Keratinocyte (primary cell): ENCODE results near the gene MED12L. TPM values are rescaled to one million over a fixed set of nuclear protein-coding genes. Genes with fewer than 3 reads are reported as not detected.

Source experiments
- DNase-seq: peaks from one replicate; pipeline ENCODE4 v3.0.0-alpha.2; 2011; ENCODE audit warnings: low read depth, missing footprints, low spot score
- FAIRE-seq: peaks from 2 replicates; lab custom pipeline; 2011; peaks lifted over from hg19 to GRCh38; lab: Jason Lieb, UNC
- H2AFZ ChIP-seq: 2 replicates; pipeline ENCODE4 v1.6.0; 2012; ENCODE audit warnings: low read length, control low read depth, inconsistent platforms; ENCODE audit not compliant: control insufficient read depth
- H3K27ac ChIP-seq: 2 replicates; pipeline ENCODE4 v1.5.1; 2011; ENCODE audit warnings: low read length; ENCODE audit not compliant: control insufficient read depth, insufficient read depth
- H3K27me3 ChIP-seq: 3 replicates; pipeline ENCODE4 v1.6.0; 2011; ENCODE audit warnings: low read length; ENCODE audit not compliant: control insufficient read depth, insufficient read depth; ENCODE audit errors: extremely low read depth
- H3K36me3 ChIP-seq, 2 experiments: 2 replicates in 1 of 2; 3 replicates in 1 of 2; pipeline ENCODE4 v1.5.1; 2011; ENCODE audit warnings: low read length in 2 of 2, mild to moderate bottlenecking in 1 of 2; ENCODE audit not compliant: control insufficient read depth in 2 of 2, insufficient read depth in 2 of 2; ENCODE audit errors: extremely low read depth in 1 of 2
- H3K4me1 ChIP-seq: 3 replicates; pipeline ENCODE4 v1.5.1; 2011; ENCODE audit warnings: low read length; ENCODE audit not compliant: control insufficient read depth, insufficient read depth; ENCODE audit errors: extremely low read depth
- H3K4me2 ChIP-seq: 3 replicates; pipeline ENCODE4 v1.6.0; 2011; ENCODE audit warnings: low read depth, low read length; ENCODE audit not compliant: control insufficient read depth, insufficient read depth; ENCODE audit errors: extremely low read depth
- H3K4me3 ChIP-seq, 3 experiments: fragments of 200-600 bp in 1 of 3; sonication (generic) in 1 of 3; 2 replicates in 2 of 3; 3 replicates in 1 of 3; pipeline ENCODE4 v1.5.1; 2011 to 2016; ENCODE audit warnings: low read length in 3 of 3, mild to moderate bottlenecking in 3 of 3, control low read depth in 2 of 3, inconsistent platforms in 1 of 3, low read depth in 1 of 3, mixed read lengths in 1 of 3, mixed run types in 1 of 3, moderate library complexity in 1 of 3; ENCODE audit not compliant: control insufficient read depth in 2 of 3, insufficient read depth in 2 of 3; ENCODE audit errors: extremely low read depth in 1 of 3
- H3K79me2 ChIP-seq: 2 replicates; pipeline ENCODE4 v1.6.0; 2012; ENCODE audit warnings: low read length; ENCODE audit not compliant: control insufficient read depth, insufficient read depth
- H3K9ac ChIP-seq: 3 replicates; pipeline ENCODE4 v1.6.0; 2011; ENCODE audit warnings: low read length; ENCODE audit not compliant: control insufficient read depth, insufficient read depth; ENCODE audit errors: extremely low read depth
- H3K9me1 ChIP-seq: 3 replicates; pipeline ENCODE4 v1.6.0; 2011; ENCODE audit warnings: low read length; ENCODE audit not compliant: control insufficient read depth, insufficient read depth; ENCODE audit errors: extremely low read depth
- H3K9me3 ChIP-seq: 2 replicates; pipeline ENCODE4 v1.5.1; 2012; ENCODE audit warnings: low read depth, low read length; ENCODE audit not compliant: control insufficient read depth
- H4K20me1 ChIP-seq: 3 replicates; pipeline ENCODE4 v1.6.0; 2011; ENCODE audit warnings: low read length; ENCODE audit not compliant: control insufficient read depth, insufficient read depth; ENCODE audit errors: extremely low read depth
- EZH2 ChIP-seq: IDR thresholded peaks from one replicate; pipeline ENCODE4 v1.6.1; 2012; ENCODE audit warnings: inconsistent platforms, mild to moderate bottlenecking, low read length, moderate library complexity
- dilution Hi-C: fragments of 300-500 bp; cut with MboI; formaldehyde crosslinking; loops from one replicate; pipeline ENCODE4 v1.7.0; 2020; ENCODE audit warnings: low sequenced_read_pairs; ENCODE audit not compliant: extremely low pct_ligation_motif_present
- polyA plus RNA-seq, 5 experiments: library from polyadenylated mRNA; depleted of rRNA in 3 of 5; stranded (reverse) in 3 of 5; stranded (forward) in 1 of 5; unstranded in 1 of 5; fragments of >200 nt; gene quantifications; 1 replicate in 1 of 5; 2 replicates in 3 of 5; 3 replicates in 1 of 5; pipeline versions ENCODE4 v1.2.1 to v1.2.3, GENCODE V29; 2011 to 2012; ENCODE audit warnings: missing spikeins in 2 of 5, low read depth in 1 of 5, low replicate concordance in 1 of 5
- TF ChIP-seq, protein P1 (sequence below), 3 experiments: IDR thresholded peaks in 1 of 3; conservative IDR thresholded peaks in 1 of 3; optimal IDR thresholded peaks in 1 of 3; 2 replicates in 2 of 3; 3 replicates in 1 of 3; pipeline versions ENCODE3 to v1.5.1; 2011; ENCODE audit warnings: low read length in 3 of 3, mild to moderate bottlenecking in 3 of 3, moderate library complexity in 2 of 3, control low read depth in 1 of 3, inconsistent platforms in 1 of 3; ENCODE audit not compliant: insufficient read depth in 2 of 3; ENCODE audit errors: extremely low read depth in 1 of 3

Gene MED12L
- polyA plus RNA-seq, 1 donor (not counting 4 experiments of a cell fraction or from before 2014, with no cell fraction given) = 0.04 TPM

DNA sequence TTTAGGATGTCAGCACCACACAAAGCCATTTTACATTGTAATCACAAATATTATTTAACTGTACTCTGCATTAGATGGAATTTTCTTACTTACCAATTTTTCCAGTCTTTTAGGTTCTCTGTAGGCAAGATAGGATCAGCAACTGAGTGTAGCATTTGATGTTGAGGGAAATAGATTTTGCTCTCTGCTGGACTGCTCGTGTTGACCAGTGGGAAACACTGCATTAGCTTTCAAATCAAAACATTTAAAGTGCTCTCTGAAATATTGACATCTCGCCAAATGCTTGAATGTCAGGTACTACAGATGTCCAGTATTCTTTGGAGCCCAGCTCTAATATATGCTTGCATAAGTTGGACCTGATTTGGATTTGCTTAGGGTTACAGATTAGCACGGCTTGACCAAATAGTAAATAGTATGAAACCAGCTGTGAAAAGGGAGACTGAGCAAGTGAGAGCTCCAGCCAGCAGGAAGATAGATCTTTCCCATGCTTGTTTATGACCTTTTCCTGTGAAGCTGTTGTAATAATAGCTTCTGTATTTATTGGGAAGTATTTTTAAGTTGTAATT lies 163.4 kb downstream of the MED12L start:
- Histone ChIP-seq H2AFZ (no peak overlapping the region), H3K9me1 (no peaks in the 10 kb centered on the region), H4K20me1 (no peaks in the 10 kb centered on the region), H3K9ac (no peak overlapping the region), H3K79me2 (no peaks in the 10 kb centered on the region), H3K4me2 (no peak overlapping the region), H3K36me3 (no peaks in the 10 kb centered on the region), H3K4me1 (no peaks in the 10 kb centered on the region), H3K27ac (no peak overlapping the region), H3K9me3 (no peaks in the 10 kb centered on the region), H3K4me3 (no peak overlapping the region), H3K27me3 (no peaks in the 10 kb centered on the region)
- dilution Hi-C loops = no loop called here
- no peak for TF ChIP-seq EZH2
- no peak for FAIRE-seq
- DNase-seq = no peak

DNA sequence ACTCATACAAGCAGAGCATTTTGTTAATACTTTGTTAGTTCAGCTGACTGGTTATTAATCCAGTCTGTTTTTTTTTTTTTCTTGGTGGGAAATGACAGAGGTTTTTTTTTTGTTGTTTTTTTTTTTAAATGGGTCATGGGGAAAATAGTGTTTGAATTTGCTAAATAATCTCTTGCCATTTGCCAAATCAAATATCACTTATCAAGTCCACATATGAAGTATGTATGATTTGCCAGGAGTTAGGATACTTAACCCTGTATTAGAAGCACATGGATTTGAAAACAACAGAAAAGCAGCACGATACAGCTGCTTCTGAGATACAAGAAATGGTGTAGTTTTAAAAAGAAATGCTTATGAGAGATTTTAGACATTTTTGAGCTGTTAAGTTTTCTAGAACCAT lies 171.3 kb downstream of the MED12L start:
- Histone ChIP-seq H3K9ac (no peak overlapping the region), H3K9me1 (no peaks in the 10 kb centered on the region), H4K20me1 (no peaks in the 10 kb centered on the region), H3K27ac (no peak overlapping the region), H2AFZ (no peak overlapping the region), H3K9me3 (no peaks in the 10 kb centered on the region), H3K79me2 (no peaks in the 10 kb centered on the region), H3K27me3 (no peaks in the 10 kb centered on the region), H3K4me3 (no peak overlapping the region), H3K4me1 (no peaks in the 10 kb centered on the region), H3K4me2 (no peak overlapping the region), H3K36me3 (no peaks in the 10 kb centered on the region)
- DNase-seq (no peak), FAIRE-seq (no peak)
- dilution Hi-C loops = no loop called here
- TF ChIP-seq, protein P1, sequence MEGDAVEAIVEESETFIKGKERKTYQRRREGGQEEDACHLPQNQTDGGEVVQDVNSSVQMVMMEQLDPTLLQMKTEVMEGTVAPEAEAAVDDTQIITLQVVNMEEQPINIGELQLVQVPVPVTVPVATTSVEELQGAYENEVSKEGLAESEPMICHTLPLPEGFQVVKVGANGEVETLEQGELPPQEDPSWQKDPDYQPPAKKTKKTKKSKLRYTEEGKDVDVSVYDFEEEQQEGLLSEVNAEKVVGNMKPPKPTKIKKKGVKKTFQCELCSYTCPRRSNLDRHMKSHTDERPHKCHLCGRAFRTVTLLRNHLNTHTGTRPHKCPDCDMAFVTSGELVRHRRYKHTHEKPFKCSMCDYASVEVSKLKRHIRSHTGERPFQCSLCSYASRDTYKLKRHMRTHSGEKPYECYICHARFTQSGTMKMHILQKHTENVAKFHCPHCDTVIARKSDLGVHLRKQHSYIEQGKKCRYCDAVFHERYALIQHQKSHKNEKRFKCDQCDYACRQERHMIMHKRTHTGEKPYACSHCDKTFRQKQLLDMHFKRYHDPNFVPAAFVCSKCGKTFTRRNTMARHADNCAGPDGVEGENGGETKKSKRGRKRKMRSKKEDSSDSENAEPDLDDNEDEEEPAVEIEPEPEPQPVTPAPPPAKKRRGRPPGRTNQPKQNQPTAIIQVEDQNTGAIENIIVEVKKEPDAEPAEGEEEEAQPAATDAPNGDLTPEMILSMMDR (optimal IDR thresholded peaks at IDR 0.05 in 1 of 3, IDR thresholded peaks at IDR 0.05 in 1 of 3, conservative IDR thresholded peaks at IDR 0.05 in 1 of 3; ENCODE audit: extremely low read depth in 1 of 3, insufficient read depth in 2 of 3, low read length in 3 of 3) = no peak

- no peaks in the 10 kb centered on the region for H3K79me2 ChIP-seq
- no peak overlapping the region for H3K4me2 ChIP-seq
- no peak overlapping the region for H3K9ac ChIP-seq
- no peak for FAIRE-seq
- H4K20me1 ChIP-seq = no peaks in the 10 kb centered on the region
- no peak overlapping the region for H3K27ac ChIP-seq
- H3K9me1 ChIP-seq = no peaks in the 10 kb centered on the region
- no peak overlapping the region for H2AFZ ChIP-seq
- no peak overlapping the region for H3K4me3 ChIP-seq
- no peak for DNase-seq
- H3K9me3 ChIP-seq = no peaks in the 10 kb centered on the region
- no peaks in the 10 kb centered on the region for H3K36me3 ChIP-seq
- dilution Hi-C loops = no loop called here
- no peaks in the 10 kb centered on the region for H3K4me1 ChIP-seq
- TF ChIP-seq, protein P1 (optimal IDR thresholded peaks at IDR 0.05 in 1 of 3, IDR thresholded peaks at IDR 0.05 in 1 of 3, conservative IDR thresholded peaks at IDR 0.05 in 1 of 3; ENCODE audit: extremely low read depth in 1 of 3, insufficient read depth in 2 of 3, low read length in 3 of 3) = no peak
- no peak for TF ChIP-seq EZH2
- no peaks in the 10 kb centered on the region for H3K27me3 ChIP-seq
Observed at GRCh38 chr3:151259664-151260063, 174.2 kb downstream of the MED12L start.
